Measurements from ENCODE around the gene KLF14. TPM values are rescaled to one million over a fixed set of nuclear protein-coding genes. Genes with fewer than 3 reads are reported as not detected.
A peak's percentile ranks its signal among the peaks of the same experiment; 100 is the strongest.

KLF14 gene
- total and polyA plus RNA-seq, 2 of the 13 experiments (the other 11 are each of a cell fraction or from before 2014, with no cell fraction given), result not detected

DNA sequence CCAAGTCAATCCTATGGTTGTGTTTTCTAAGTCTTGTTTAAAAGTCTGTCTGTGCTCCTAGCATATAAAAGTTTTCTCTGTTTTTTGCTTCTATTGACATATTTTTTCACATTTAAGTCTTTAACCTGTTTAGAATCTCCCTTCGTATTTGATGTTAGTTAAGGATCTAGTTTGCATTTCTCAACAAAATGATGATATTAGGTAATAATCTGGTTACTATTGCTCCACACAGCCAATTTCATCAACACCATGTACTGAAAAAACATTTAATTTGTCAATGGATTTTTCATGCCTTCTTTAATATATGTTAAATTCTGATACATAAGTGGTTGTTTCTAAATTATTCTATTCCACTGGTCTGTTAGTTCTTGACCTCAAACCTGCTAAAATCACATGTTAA, 30.2 kb downstream of the KLF14 start (continued):
- TF ChIP-seq, protein P1, sequence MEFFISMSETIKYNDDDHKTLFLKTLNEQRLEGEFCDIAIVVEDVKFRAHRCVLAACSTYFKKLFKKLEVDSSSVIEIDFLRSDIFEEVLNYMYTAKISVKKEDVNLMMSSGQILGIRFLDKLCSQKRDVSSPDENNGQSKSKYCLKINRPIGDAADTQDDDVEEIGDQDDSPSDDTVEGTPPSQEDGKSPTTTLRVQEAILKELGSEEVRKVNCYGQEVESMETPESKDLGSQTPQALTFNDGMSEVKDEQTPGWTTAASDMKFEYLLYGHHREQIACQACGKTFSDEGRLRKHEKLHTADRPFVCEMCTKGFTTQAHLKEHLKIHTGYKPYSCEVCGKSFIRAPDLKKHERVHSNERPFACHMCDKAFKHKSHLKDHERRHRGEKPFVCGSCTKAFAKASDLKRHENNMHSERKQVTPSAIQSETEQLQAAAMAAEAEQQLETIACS (CRISPR knock-in tag; IDR thresholded peaks at IDR 0.05), result no peak
- TF ChIP-seq ZNF572 (CRISPR knock-in tag; IDR thresholded peaks at IDR 0.05) (no peak), NR1H2 (CRISPR knock-in tag; IDR thresholded peaks at IDR 0.05; ENCODE audit: borderline replicate concordance, low read depth) (no peak), U2AF1 (optimal IDR thresholded peaks at IDR 0.05; ENCODE audit: low read depth, low read length) (no peak), ZNF510 (CRISPR knock-in tag; IDR thresholded peaks at IDR 0.05; ENCODE audit: low read depth) (no peak)
- TF ChIP-seq, protein P2, sequence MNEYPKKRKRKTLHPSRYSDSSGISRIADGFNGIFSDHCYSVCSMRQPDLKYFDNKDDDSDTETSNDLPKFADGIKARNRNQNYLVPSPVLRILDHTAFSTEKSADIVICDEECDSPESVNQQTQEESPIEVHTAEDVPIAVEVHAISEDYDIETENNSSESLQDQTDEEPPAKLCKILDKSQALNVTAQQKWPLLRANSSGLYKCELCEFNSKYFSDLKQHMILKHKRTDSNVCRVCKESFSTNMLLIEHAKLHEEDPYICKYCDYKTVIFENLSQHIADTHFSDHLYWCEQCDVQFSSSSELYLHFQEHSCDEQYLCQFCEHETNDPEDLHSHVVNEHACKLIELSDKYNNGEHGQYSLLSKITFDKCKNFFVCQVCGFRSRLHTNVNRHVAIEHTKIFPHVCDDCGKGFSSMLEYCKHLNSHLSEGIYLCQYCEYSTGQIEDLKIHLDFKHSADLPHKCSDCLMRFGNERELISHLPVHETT (CRISPR knock-in tag; conservative IDR thresholded peaks at IDR 0.05), result no peak

DNA sequence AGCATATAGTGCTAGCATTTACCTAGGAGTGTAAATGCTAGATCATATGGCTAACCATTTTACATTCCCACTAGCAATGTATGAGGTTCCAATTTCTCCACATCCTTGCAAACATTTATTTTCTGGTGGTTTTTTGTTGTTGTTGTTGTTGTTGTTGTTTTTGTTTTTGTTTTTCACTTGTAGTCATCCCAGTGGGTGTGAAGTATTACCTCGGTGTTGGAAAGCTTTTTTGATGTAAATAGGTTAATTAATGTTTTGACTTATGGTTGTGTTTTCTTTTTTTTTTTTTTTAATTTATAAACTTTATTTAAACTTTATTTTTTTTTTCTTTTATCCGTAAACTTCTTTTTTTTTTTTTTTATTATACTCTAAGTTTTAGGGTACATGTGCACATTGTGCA, 32.4 kb downstream of the KLF14 start:
- DNase-seq (ENCODE audit: low spot score), result no peak
- Histone ChIP-seq H3K4me1 (ENCODE audit: insufficient read depth, low read length) (no peaks in the 10 kb centered on the region), H4K20me1 (ENCODE audit: insufficient read depth, low read length) (no peaks in the 10 kb centered on the region), H3K79me2 (ENCODE audit: insufficient read depth, low read length) (no peaks in the 10 kb centered on the region), H3K9ac (ENCODE audit: insufficient read depth, low read depth, low read length) (no peak overlapping the region), H3K4me2 (ENCODE audit: low read depth, low read length) (no peak overlapping the region), H2AFZ (ENCODE audit: low read length) (no peak overlapping the region), H3K9me3 (ENCODE audit: low read length) (no peaks in the 10 kb centered on the region), H3K4me3 (replicated peaks in 1 of 3; ENCODE audit: insufficient read depth in 1 of 3, low read depth in 2 of 3, low read length in 3 of 3) (no peak overlapping the region), H3K27me3 (ENCODE audit: control insufficient read depth in 1 of 2, insufficient read depth in 2 of 2, low read length in 2 of 2) (peaks cover 0 to 3% of the 10 kb centered on the region in 2 experiments; a peak in 1 of 5 replicates), H3K27ac (ENCODE audit: extremely low read length, insufficient read depth, low read length) (no peak overlapping the region), H3K36me3 (replicated peaks in 1 of 2; ENCODE audit: control insufficient read depth in 1 of 2, insufficient read depth in 2 of 2, low read length in 2 of 2) (no peaks in the 10 kb centered on the region)
- FAIRE-seq, result no peak
- ChIA-PET POLR2A (no interaction called here), CTCF (ENCODE audit: low intra/inter-chr PET ratio, low total read pairs) (no interaction called here)
- ATAC-seq, result no peak
- WGBS (ENCODE audit: low lambda C conversion rate), result 41% methylated on average over 2 of the region's 2 CpGs
- TF ChIP-seq, protein P3, sequence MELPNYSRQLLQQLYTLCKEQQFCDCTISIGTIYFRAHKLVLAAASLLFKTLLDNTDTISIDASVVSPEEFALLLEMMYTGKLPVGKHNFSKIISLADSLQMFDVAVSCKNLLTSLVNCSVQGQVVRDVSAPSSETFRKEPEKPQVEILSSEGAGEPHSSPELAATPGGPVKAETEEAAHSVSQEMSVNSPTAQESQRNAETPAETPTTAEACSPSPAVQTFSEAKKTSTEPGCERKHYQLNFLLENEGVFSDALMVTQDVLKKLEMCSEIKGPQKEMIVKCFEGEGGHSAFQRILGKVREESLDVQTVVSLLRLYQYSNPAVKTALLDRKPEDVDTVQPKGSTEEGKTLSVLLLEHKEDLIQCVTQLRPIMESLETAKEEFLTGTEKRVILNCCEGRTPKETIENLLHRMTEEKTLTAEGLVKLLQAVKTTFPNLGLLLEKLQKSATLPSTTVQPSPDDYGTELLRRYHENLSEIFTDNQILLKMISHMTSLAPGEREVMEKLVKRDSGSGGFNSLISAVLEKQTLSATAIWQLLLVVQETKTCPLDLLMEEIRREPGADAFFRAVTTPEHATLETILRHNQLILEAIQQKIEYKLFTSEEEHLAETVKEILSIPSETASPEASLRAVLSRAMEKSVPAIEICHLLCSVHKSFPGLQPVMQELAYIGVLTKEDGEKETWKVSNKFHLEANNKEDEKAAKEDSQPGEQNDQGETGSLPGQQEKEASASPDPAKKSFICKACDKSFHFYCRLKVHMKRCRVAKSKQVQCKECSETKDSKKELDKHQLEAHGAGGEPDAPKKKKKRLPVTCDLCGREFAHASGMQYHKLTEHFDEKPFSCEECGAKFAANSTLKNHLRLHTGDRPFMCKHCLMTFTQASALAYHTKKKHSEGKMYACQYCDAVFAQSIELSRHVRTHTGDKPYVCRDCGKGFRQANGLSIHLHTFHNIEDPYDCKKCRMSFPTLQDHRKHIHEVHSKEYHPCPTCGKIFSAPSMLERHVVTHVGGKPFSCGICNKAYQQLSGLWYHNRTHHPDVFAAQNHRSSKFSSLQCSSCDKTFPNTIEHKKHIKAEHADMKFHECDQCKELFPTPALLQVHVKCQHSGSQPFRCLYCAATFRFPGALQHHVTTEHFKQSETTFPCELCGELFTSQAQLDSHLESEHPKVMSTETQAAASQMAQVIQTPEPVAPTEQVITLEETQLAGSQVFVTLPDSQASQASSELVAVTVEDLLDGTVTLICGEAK (IDR thresholded peaks at IDR 0.05), result 0 out of 2 replicates have a peak, but pooled peaks have one; percentile 7
- TF ChIP-seq, protein P3 (CRISPR knock-in tag; IDR thresholded peaks at IDR 0.05), result no peak
- TF ChIP-seq, protein P4, sequence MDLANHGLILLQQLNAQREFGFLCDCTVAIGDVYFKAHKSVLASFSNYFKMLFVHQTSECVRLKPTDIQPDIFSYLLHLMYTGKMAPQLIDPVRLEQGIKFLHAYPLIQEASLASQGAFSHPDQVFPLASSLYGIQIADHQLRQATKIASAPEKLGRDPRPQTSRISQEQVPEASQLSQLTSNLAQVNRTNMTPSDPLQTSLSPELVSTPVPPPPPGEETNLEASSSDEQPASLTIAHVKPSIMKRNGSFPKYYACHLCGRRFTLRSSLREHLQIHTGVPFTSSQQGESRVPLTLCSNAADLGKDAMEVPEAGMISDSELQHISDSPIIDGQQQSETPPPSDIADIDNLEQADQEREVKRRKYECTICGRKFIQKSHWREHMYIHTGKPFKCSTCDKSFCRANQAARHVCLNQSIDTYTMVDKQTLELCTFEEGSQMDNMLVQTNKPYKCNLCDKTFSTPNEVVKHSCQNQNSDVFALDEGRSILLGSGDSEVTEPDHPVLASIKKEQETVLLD (CRISPR knock-in tag; IDR thresholded peaks at IDR 0.05; ENCODE audit: low read depth), result no peak
- intact Hi-C loops (cut with micrococcal nuclease; ENCODE audit: unreplicated experiment), result no loop called here
- in situ Hi-C loops (cut with HindIII; ENCODE audit: extremely low pct_ligation_motif_present, low pct_unique_long_range_greater_than_20kb), result no loop called here
- no TSS peak for BruUV-seq (replicated peaks)
